Measurements from ENCODE around the gene CCHCR1. TPM values are rescaled to one million over a fixed set of nuclear protein-coding genes. Genes with fewer than 3 reads are reported as not detected.
"Not testable (repeated sequence)": the region's sequence is repeated elsewhere in the genome, so short reads cannot be mapped to it uniquely, and the experiment has no call there.

Gene CCHCR1
- total RNA-seq = 10 to 100 TPM; 39.7 to 57.6 TPM

- Mint-ChIP-seq H3K9me3 (ENCODE audit: low read depth) (no peaks in the 10 kb centered on the region), H3K27ac (peak within 1 kb of the TSS; percentile 89), H3K27me3 (no peaks in the 10 kb centered on the region), H3K4me3 (peak within 1 kb of the TSS; percentile 97), H3K4me1 (peaks cover 34% of the 10 kb centered on the region), H3K36me3 (ENCODE audit: low read depth) (peaks cover 45% of the 10 kb centered on the region)
- ATAC-seq (peak; percentile 23), DNase-seq (no peak)
- ChIA-PET POLR2A (interaction anchor here (0.7 to 1.3 kb wide), 3 partner anchors 40 to 209 kb away, joined by 3 to 7 read pairs (median 3); no protein-coding TSS in a partner anchor), CTCF (interaction anchor here (0.5 to 1.5 kb wide), 12 partner anchors 12 to 706 kb away, joined by 3 to 8 read pairs (median 4); partner anchors contain the start of gene LSM2)
- intact Hi-C loops (cut with DNase I, micrococcal nuclease) = loop anchor here (1.0 to 10.0 kb wide), 16 partner anchors 20 to 830 kb away; partner anchors contain the start of genes ABCF1 (in 1 of the 2), C6orf136 (in 1 of the 2), HLA-B (in 1 of the 2) and HLA-C (in 1 of the 2)
Measured at GRCh38 chr6:31157513-31158139, at the start of gene CCHCR1. TSS of gene CCHCR1 (minus strand) at chr6:31157802. CDS start at chr6:31157600, 202 bp downstream.

GRCh38 chr6:31205638-31206037 lies 48.0 kb upstream of the CCHCR1 start:
- Mint-ChIP-seq H3K27ac (peak overlapping the region; percentile 73), H3K27me3 (no peaks in the 10 kb centered on the region), H3K9me3 (ENCODE audit: low read depth) (peaks cover 5% of the 10 kb centered on the region), H3K36me3 (ENCODE audit: low read depth) (peaks cover 13% of the 10 kb centered on the region), H3K4me3 (no peak overlapping the region), H3K4me1 (peaks cover 44% of the 10 kb centered on the region)
- intact Hi-C loops (cut with DNase I, micrococcal nuclease) = no loop called here
- no peak for ATAC-seq
- CTCF ChIA-PET = no interaction called here
- POLR2A ChIA-PET = no interaction called here
- DNase-seq = no peak

GRCh38 chr6:31204751-31205145 lies 47.1 kb upstream of the CCHCR1 start:
- Mint-ChIP-seq H3K36me3 (ENCODE audit: low read depth) (peaks cover 21% of the 10 kb centered on the region), H3K4me1 (peaks cover 52% of the 10 kb centered on the region), H3K9me3 (ENCODE audit: low read depth) (peaks cover 8% of the 10 kb centered on the region), H3K27ac (peak overlapping the region; percentile 94), H3K4me3 (peak overlapping the region; percentile 74), H3K27me3 (no peaks in the 10 kb centered on the region)
- intact Hi-C loops (cut with DNase I, micrococcal nuclease) = loop anchor here (1.0 to 5.0 kb wide), 5 partner anchors 68 to 437 kb away; partner anchors contain the start of genes HLA-C (in 1 of the 2) and MICB (in 1 of the 2)
- POLR2A ChIA-PET = interaction anchor here (0.7 kb wide), 1 partner anchor 1769 kb away, joined by 7 read pairs; no protein-coding TSS in a partner anchor
- CTCF ChIA-PET = no interaction called here
- no peak for DNase-seq
- ATAC-seq = no peak

- peak overlapping the region; percentile 74 for H3K4me3 Mint-ChIP-seq
Measured at GRCh38 chr6:31203345-31203979, 45.9 kb upstream of the CCHCR1 start.

GRCh38 chr6:31202259-31203166 lies 44.9 kb upstream of the CCHCR1 start:
- no peaks in the 10 kb centered on the region for H3K27me3 Mint-ChIP-seq
- intact Hi-C loops (cut with DNase I, micrococcal nuclease) = loop anchor here (1.0 to 5.0 kb wide), 4 partner anchors 155 to 435 kb away; partner anchors contain the start of genes HLA-B (in 1 of the 2) and MICB (in 1 of the 2)
- DNase-seq (peak; percentile 46), ATAC-seq (no peak)
- peak overlapping the region; percentile 74 for H3K4me3 Mint-ChIP-seq
- POLR2A ChIA-PET = interaction anchor here (0.8 kb wide), 1 partner anchor 152 kb away, joined by 3 read pairs; no protein-coding TSS in a partner anchor
- H3K9me3 Mint-ChIP-seq (ENCODE audit: low read depth) = peaks cover 8% of the 10 kb centered on the region
- H3K36me3 Mint-ChIP-seq (ENCODE audit: low read depth) = peaks cover 30% of the 10 kb centered on the region
- H3K4me1 Mint-ChIP-seq = peaks cover 63% of the 10 kb centered on the region
- CTCF ChIA-PET = interaction anchor here (0.6 to 2.3 kb wide), 5 partner anchors 114 to 256 kb away, joined by 3 to 13 read pairs (median 3); no protein-coding TSS in a partner anchor
- peak overlapping the region; percentile 94 for H3K27ac Mint-ChIP-seq

More at GRCh38 chr6:31203345-31203979, 45.9 kb upstream of the CCHCR1 start:
- Mint-ChIP-seq H3K9me3 (ENCODE audit: low read depth) (peaks cover 8% of the 10 kb centered on the region), H3K27me3 (no peaks in the 10 kb centered on the region), H3K36me3 (ENCODE audit: low read depth) (peaks cover 30% of the 10 kb centered on the region), H3K27ac (peak overlapping the region; percentile 94), H3K4me1 (peaks cover 63% of the 10 kb centered on the region)
- ChIA-PET CTCF (interaction anchor here (1.1 to 2.3 kb wide), 2 partner anchors 69 to 163 kb away, joined by 3 to 13 read pairs; no protein-coding TSS in a partner anchor), POLR2A (interaction anchor here (0.5 to 1.0 kb wide), 4 partner anchors 150 to 365 kb away, joined by 3 to 4 read pairs (median 3); no protein-coding TSS in a partner anchor)
- DNase-seq (peak; percentile 78), ATAC-seq (peak; percentile 77)
- intact Hi-C loops (cut with DNase I, micrococcal nuclease) = loop anchor here (1.0 to 5.0 kb wide), 4 partner anchors 154 to 436 kb away; partner anchors contain the start of genes HLA-B (in 1 of the 2) and MICB (in 1 of the 2)

- intact Hi-C loops (cut with DNase I, micrococcal nuclease) = loop anchor here in 1 of 2 experiments (5.0 kb wide), 3 partner anchors 373 to 872 kb away; partner anchors contain the start of genes BAG6, LTA and TRIM39
- DNase-seq; H3K27me3 Mint-ChIP-seq; ATAC-seq; POLR2A ChIA-PET; H3K9me3 Mint-ChIP-seq (ENCODE audit: low read depth): not testable (repeated sequence)
- Mint-ChIP-seq H3K27ac (peak overlapping the region; percentile 80), H3K4me3 (peak overlapping the region; percentile 76), H3K36me3 (ENCODE audit: low read depth) (peaks cover 35% of the 10 kb centered on the region), H3K4me1 (peaks cover 64% of the 10 kb centered on the region)
- CTCF ChIA-PET = interaction anchor here (0.7 to 1.5 kb wide), 2 partner anchors 62 to 168 kb away, joined by 3 to 6 read pairs; no protein-coding TSS in a partner anchor
Measured at GRCh38 chr6:31199105-31199452, 41.5 kb upstream of the CCHCR1 start.

GRCh38 chr6:31197559-31198305 lies 40.1 kb upstream of the CCHCR1 start:
- H3K4me3 Mint-ChIP-seq = peak overlapping the region; percentile 76
- ATAC-seq (peak; percentile 69), DNase-seq (peak; percentile 97)
- H3K9me3 Mint-ChIP-seq (ENCODE audit: low read depth) = peaks cover 8% of the 10 kb centered on the region
- peaks cover 35% of the 10 kb centered on the region for H3K36me3 Mint-ChIP-seq (ENCODE audit: low read depth)
- ChIA-PET POLR2A (interaction anchor here (0.6 to 1.6 kb wide), 7 partner anchors 40 to 167 kb away, joined by 3 to 7 read pairs (median 4); partner anchors contain the start of gene TCF19), CTCF (interaction anchor here (0.6 to 2.9 kb wide), 17 partner anchors 11 to 652 kb away, joined by 3 to 33 read pairs (median 4); partner anchors contain the start of gene TCF19)
- peak overlapping the region; percentile 80 for H3K27ac Mint-ChIP-seq
- H3K27me3 Mint-ChIP-seq = no peaks in the 10 kb centered on the region
- intact Hi-C loops (cut with DNase I, micrococcal nuclease) = loop anchor here (1.0 to 5.0 kb wide), 14 partner anchors 39 to 870 kb away; partner anchors contain the start of genes HLA-B (in 2 of the 2), HLA-C (in 2 of the 2), TCF19 (in 2 of the 2) and BAG6 (in 1 of the 2)
- H3K4me1 Mint-ChIP-seq = peaks cover 50% of the 10 kb centered on the region

- H3K27me3 Mint-ChIP-seq; H3K9me3 Mint-ChIP-seq (ENCODE audit: low read depth); ATAC-seq: not testable (repeated sequence)
- Mint-ChIP-seq H3K27ac (peak overlapping the region; percentile 80), H3K36me3 (ENCODE audit: low read depth) (peaks cover 28% of the 10 kb centered on the region), H3K4me3 (peak overlapping the region; percentile 76), H3K4me1 (peaks cover 38% of the 10 kb centered on the region)
- ChIA-PET CTCF (interaction anchor here (0.6 to 2.9 kb wide), 20 partner anchors 12 to 402 kb away, joined by 3 to 33 read pairs (median 4); no protein-coding TSS in a partner anchor), POLR2A (interaction anchor here (0.6 to 1.7 kb wide), 10 partner anchors 16 to 668 kb away, joined by 3 to 7 read pairs (median 3); partner anchors contain the start of gene TNF)
- intact Hi-C loops (cut with DNase I, micrococcal nuclease) = loop anchor here (1.0 to 5.0 kb wide), 14 partner anchors 38 to 869 kb away; partner anchors contain the start of genes HLA-B (in 2 of the 2), HLA-C (in 2 of the 2), TCF19 (in 2 of the 2) and BAG6 (in 1 of the 2)
- peak; percentile 43 for DNase-seq
Measured at GRCh38 chr6:31196251-31197022, 38.8 kb upstream of the CCHCR1 start.

Data from activated CD4-positive, alpha-beta T cell treated with anti-CD3 and anti-CD28 coated beads for 36 hours (primary cell).